Activated T-helper 2 cell treated with anti-CD3 and anti-CD28 coated beads, Interferon-gamma antibody, Interleukin-2, Interleukin-4, amounts not matched to agents 10 μg/mL and 5 μg/mL and 100 μg/mL, durations not matched to agents 14 hours and 24 hours and 36 hours (primary cell): ENCODE measurements around the gene MATCAP1. TPM values are rescaled to one million over a fixed set of nuclear protein-coding genes. Genes with fewer than 3 reads are reported as not detected.

Source experiments
- DNase-seq: peaks from one replicate; pipeline ENCODE4 v3.0.0; 2021; ENCODE audit warnings: low spot score
- H3K27ac Mint-ChIP-seq: one replicate; pipeline ENCODE4 v1.8.0; 2021; ENCODE audit warnings: mixed read lengths
- H3K27me3 Mint-ChIP-seq: one replicate; pipeline ENCODE4 v1.8.0; 2021; ENCODE audit warnings: low read depth, mixed read lengths
- H3K36me3 Mint-ChIP-seq: one replicate; pipeline ENCODE4 v1.8.0; 2021; ENCODE audit warnings: low read depth, mixed read lengths
- H3K4me1 Mint-ChIP-seq: one replicate; pipeline ENCODE4 v1.8.0; 2021; ENCODE audit warnings: low read depth, mixed read lengths
- H3K4me3 Mint-ChIP-seq: one replicate; pipeline ENCODE4 v1.8.0; 2021; ENCODE audit warnings: low read depth, mild to moderate bottlenecking, moderate library complexity, mixed read lengths
- H3K9me3 Mint-ChIP-seq: one replicate; pipeline ENCODE4 v1.8.0; 2021; ENCODE audit warnings: mixed read lengths
- intact Hi-C: fragments of 100-400 bp; cut with micrococcal nuclease; formaldehyde crosslinking; loops from one replicate; pipeline ENCODE4 v1.15.1; 2023
- total RNA-seq: library from RNA; stranded (reverse); gene quantifications from 2 replicates; pipeline ENCODE4 v1.2.3, GENCODE V29; 2022

MATCAP1 gene
- total RNA-seq, 1 donor from 2014 or later, result 59.5 TPM

GRCh38 chr16:67151431-67152097 lies 32.2 kb downstream of the MATCAP1 start:
- peaks cover 47% of the 10 kb centered on the region for H3K36me3 Mint-ChIP-seq
- peaks cover 27% of the 10 kb centered on the region for H3K4me1 Mint-ChIP-seq
- no peak for DNase-seq
- intact Hi-C loops, result loop anchor here (5.0 to 10.0 kb wide), 2 partner anchors 36 to 277 kb away; no protein-coding TSS in a partner anchor
- no peaks in the 10 kb centered on the region for H3K9me3 Mint-ChIP-seq
- no peak overlapping the region for H3K27ac Mint-ChIP-seq
- H3K27me3 Mint-ChIP-seq, result peaks cover 1% of the 10 kb centered on the region
- H3K4me3 Mint-ChIP-seq, result peak overlapping the region; percentile 74

GRCh38 chr16:67150833-67151396 lies 32.8 kb downstream of the MATCAP1 start, which contains the start of gene B3GNT9:
Gene B3GNT9 (minus strand): TSS chr16:67150998. CDS start chr16:67150485, 513 bp downstream.
- intact Hi-C loops, result loop anchor here (5.0 to 10.0 kb wide), 2 partner anchors 36 to 276 kb away; no protein-coding TSS in a partner anchor
- H3K27ac Mint-ChIP-seq, result no peak within 1 kb of the TSS
- peak within 1 kb of the TSS; percentile 74 for H3K4me3 Mint-ChIP-seq
- peaks cover 1% of the 10 kb centered on the region for H3K27me3 Mint-ChIP-seq
- H3K9me3 Mint-ChIP-seq, result no peaks in the 10 kb centered on the region
- H3K36me3 Mint-ChIP-seq, result peaks cover 45% of the 10 kb centered on the region
- H3K4me1 Mint-ChIP-seq, result peaks cover 21% of the 10 kb centered on the region
- DNase-seq, result no peak

- H3K27ac Mint-ChIP-seq, result no peak overlapping the region
- no peak overlapping the region for H3K4me3 Mint-ChIP-seq
- intact Hi-C loops, result loop anchor here (5.0 to 10.0 kb wide), 2 partner anchors 37 to 275 kb away; no protein-coding TSS in a partner anchor
- H3K9me3 Mint-ChIP-seq, result no peaks in the 10 kb centered on the region
- peak; percentile 39 for DNase-seq
- peaks cover 19% of the 10 kb centered on the region for H3K4me1 Mint-ChIP-seq
- peaks cover 46% of the 10 kb centered on the region for H3K36me3 Mint-ChIP-seq
- H3K27me3 Mint-ChIP-seq, result peaks cover under 1% of the 10 kb centered on the region
Measured at GRCh38 chr16:67150047-67150832, 33.5 kb downstream of the MATCAP1 start.

GRCh38 chr16:67149276-67150046 lies 34.3 kb downstream of the MATCAP1 start:
- H3K27me3 Mint-ChIP-seq, result no peaks in the 10 kb centered on the region
- no peak overlapping the region for H3K27ac Mint-ChIP-seq
- DNase-seq, result no peak
- intact Hi-C loops, result loop anchor here (5.0 to 10.0 kb wide), 2 partner anchors 38 to 275 kb away; no protein-coding TSS in a partner anchor
- H3K4me3 Mint-ChIP-seq, result no peak overlapping the region
- H3K9me3 Mint-ChIP-seq, result no peaks in the 10 kb centered on the region
- peaks cover 51% of the 10 kb centered on the region for H3K36me3 Mint-ChIP-seq
- H3K4me1 Mint-ChIP-seq, result peaks cover 17% of the 10 kb centered on the region

GRCh38 chr16:67148656-67149275 lies 35.0 kb downstream of the MATCAP1 start:
- peaks cover 17% of the 10 kb centered on the region for H3K4me1 Mint-ChIP-seq
- no peaks in the 10 kb centered on the region for H3K9me3 Mint-ChIP-seq
- peaks cover 50% of the 10 kb centered on the region for H3K36me3 Mint-ChIP-seq
- no peak overlapping the region for H3K27ac Mint-ChIP-seq
- H3K4me3 Mint-ChIP-seq, result peak overlapping the region; percentile 35
- H3K27me3 Mint-ChIP-seq, result no peaks in the 10 kb centered on the region
- DNase-seq, result no peak
- intact Hi-C loops, result no loop called here

GRCh38 chr16:67148221-67148620 lies 35.5 kb downstream of the MATCAP1 start:
- intact Hi-C loops, result no loop called here
- Mint-ChIP-seq H3K4me1 (peaks cover 16% of the 10 kb centered on the region), H3K9me3 (no peaks in the 10 kb centered on the region), H3K4me3 (no peak overlapping the region), H3K36me3 (peaks cover 52% of the 10 kb centered on the region), H3K27me3 (no peaks in the 10 kb centered on the region), H3K27ac (no peak overlapping the region)
- no peak for DNase-seq

- no peaks in the 10 kb centered on the region for H3K27me3 Mint-ChIP-seq
- no peaks in the 10 kb centered on the region for H3K9me3 Mint-ChIP-seq
- H3K36me3 Mint-ChIP-seq, result peaks cover 50% of the 10 kb centered on the region
- H3K4me1 Mint-ChIP-seq, result peaks cover 10% of the 10 kb centered on the region
- no peak overlapping the region for H3K4me3 Mint-ChIP-seq
- DNase-seq, result no peak
- no peak overlapping the region for H3K27ac Mint-ChIP-seq
- intact Hi-C loops, result no loop called here
Measured at GRCh38 chr16:67147437-67148140, 36.2 kb downstream of the MATCAP1 start.

- Mint-ChIP-seq H3K27ac (no peak overlapping the region), H3K36me3 (peaks cover 56% of the 10 kb centered on the region), H3K27me3 (no peaks in the 10 kb centered on the region), H3K9me3 (no peaks in the 10 kb centered on the region), H3K4me3 (no peak overlapping the region), H3K4me1 (peaks cover 7% of the 10 kb centered on the region)
- intact Hi-C loops, result no loop called here
- no peak for DNase-seq
Measured at GRCh38 chr16:67146523-67147357, 37.0 kb downstream of the MATCAP1 start.

- no peaks in the 10 kb centered on the region for H3K4me1 Mint-ChIP-seq
- H3K9me3 Mint-ChIP-seq, result no peaks in the 10 kb centered on the region
- no peak for DNase-seq
- intact Hi-C loops, result no loop called here
- H3K27ac Mint-ChIP-seq, result no peak overlapping the region
- H3K27me3 Mint-ChIP-seq, result no peaks in the 10 kb centered on the region
- H3K36me3 Mint-ChIP-seq, result peaks cover 64% of the 10 kb centered on the region
- H3K4me3 Mint-ChIP-seq, result no peak overlapping the region
Measured at GRCh38 chr16:67145746-67146145, 38.0 kb downstream of the MATCAP1 start.

- H3K4me1 Mint-ChIP-seq, result no peaks in the 10 kb centered on the region
- peaks cover 72% of the 10 kb centered on the region for H3K36me3 Mint-ChIP-seq
- no peak overlapping the region for H3K4me3 Mint-ChIP-seq
- DNase-seq, result no peak
- H3K9me3 Mint-ChIP-seq, result no peaks in the 10 kb centered on the region
- intact Hi-C loops, result no loop called here
- no peak overlapping the region for H3K27ac Mint-ChIP-seq
- H3K27me3 Mint-ChIP-seq, result no peaks in the 10 kb centered on the region
Measured at GRCh38 chr16:67144943-67145342, 38.8 kb downstream of the MATCAP1 start.

- no peaks in the 10 kb centered on the region for H3K4me1 Mint-ChIP-seq
- no peak overlapping the region for H3K27ac Mint-ChIP-seq
- H3K9me3 Mint-ChIP-seq, result no peaks in the 10 kb centered on the region
- intact Hi-C loops, result no loop called here
- peaks cover 71% of the 10 kb centered on the region for H3K36me3 Mint-ChIP-seq
- no peak for DNase-seq
- H3K27me3 Mint-ChIP-seq, result no peaks in the 10 kb centered on the region
- H3K4me3 Mint-ChIP-seq, result no peak overlapping the region
Measured at GRCh38 chr16:67142342-67142741, 41.4 kb downstream of the MATCAP1 start.
